NCI-H2227 (cell line): Measurements from ENCODE around the gene GCC2.
"Not testable (repeated sequence)": the region's sequence is repeated elsewhere in the genome, so short reads cannot be mapped to it uniquely, and the experiment has no call there.

Experiments used
- DNase-seq: peaks from one replicate; lab custom pipeline; 2025; ENCODE audit not compliant: unreplicated experiment; lab: John Stamatoyannopoulos, UW

Gene GCC2

GRCh38 chr2:108448678-108449409, at the start of gene GCC2:
TSS of gene GCC2 (plus strand) at chr2:108449206. CDS start at chr2:108449275, 69 bp downstream.
- DNase-seq: peak; percentile 97

- no peak for DNase-seq
These were observed 49.5 kb upstream of the GCC2 start for GRCh38 chr2:108399479-108399878.

- no peak for DNase-seq
These were observed 47.2 kb upstream of the GCC2 start for GRCh38 chr2:108401800-108402199.

- DNase-seq: no peak
These were observed 45.5 kb upstream of the GCC2 start for GRCh38 chr2:108403494-108403893.

GRCh38 chr2:108404784-108405397, 44.1 kb upstream of the GCC2 start:
- no peak for DNase-seq

GRCh38 chr2:108407864-108408729, 40.9 kb upstream of the GCC2 start:
- no peak for DNase-seq

GRCh38 chr2:108409768-108410167, 39.2 kb upstream of the GCC2 start:
- no peak for DNase-seq

GRCh38 chr2:108412995-108413710, 35.9 kb upstream of the GCC2 start:
- no peak for DNase-seq

- DNase-seq: no peak
These were observed 35.3 kb upstream of the GCC2 start for GRCh38 chr2:108413711-108414095.

GRCh38 chr2:108414256-108414876, 34.6 kb upstream of the GCC2 start:
- DNase-seq: no peak

GRCh38 chr2:108414945-108415344, 34.1 kb upstream of the GCC2 start:
- DNase-seq: no peak

GRCh38 chr2:108417254-108417653, 31.8 kb upstream of the GCC2 start:
- no peak for DNase-seq

- no peak for DNase-seq
These were observed 30.6 kb upstream of the GCC2 start for GRCh38 chr2:108418416-108418815.

GRCh38 chr2:108423067-108423466, 25.9 kb upstream of the GCC2 start:
- no peak for DNase-seq

GRCh38 chr2:108423502-108424251, 25.3 kb upstream of the GCC2 start:
- DNase-seq: no peak

- DNase-seq: no peak
These were observed 20.6 kb upstream of the GCC2 start for GRCh38 chr2:108428286-108429009.

- not testable (repeated sequence) for DNase-seq
These were observed 13.4 kb upstream of the GCC2 start for GRCh38 chr2:108435578-108435977.

GRCh38 chr2:108436976-108437375, 12.0 kb upstream of the GCC2 start:
- DNase-seq: no peak

GRCh38 chr2:108441712-108442111, 7.3 kb upstream of the GCC2 start:
- DNase-seq: no peak
